ENCODE results near the gene MROH7. TPM values are rescaled to one million over a fixed set of nuclear protein-coding genes. Genes with fewer than 3 reads are reported as not detected.

The MROH7 gene
- total RNA-seq, 4 donors from 2014 or later: 22.3 to 64.2 (median 35.5) TPM

GRCh38 chr1:54705153-54705552, 63.6 kb downstream of the MROH7 start:
- no peaks in the 10 kb centered on the region for H3K27me3 ChIP-seq
- no peaks in the 10 kb centered on the region for H3K4me1 ChIP-seq
- DNase-seq: no peak
- H3K27ac ChIP-seq: no peak overlapping the region
- no peak overlapping the region for H3K4me3 ChIP-seq
- no peak for TF ChIP-seq CTCF (IDR thresholded peaks at IDR 0.05)
- no peak for TF ChIP-seq POLR2A (IDR thresholded peaks at IDR 0.05)
- no peaks in the 10 kb centered on the region for H3K36me3 ChIP-seq
- H3K9me3 ChIP-seq: no peaks in the 10 kb centered on the region

GRCh38 chr1:54706419-54706818, 64.8 kb downstream of the MROH7 start:
- TF ChIP-seq CTCF (IDR thresholded peaks at IDR 0.05) (no peak), POLR2A (IDR thresholded peaks at IDR 0.05) (no peak)
- H3K4me3 ChIP-seq: no peak overlapping the region
- no peaks in the 10 kb centered on the region for H3K36me3 ChIP-seq
- DNase-seq: no peak
- H3K4me1 ChIP-seq: no peaks in the 10 kb centered on the region
- H3K27me3 ChIP-seq: no peaks in the 10 kb centered on the region
- no peak overlapping the region for H3K27ac ChIP-seq
- no peaks in the 10 kb centered on the region for H3K9me3 ChIP-seq

GRCh38 chr1:54708385-54708784, 66.8 kb downstream of the MROH7 start:
- no peaks in the 10 kb centered on the region for H3K9me3 ChIP-seq
- DNase-seq: no peak
- no peak overlapping the region for H3K27ac ChIP-seq
- H3K4me1 ChIP-seq: no peaks in the 10 kb centered on the region
- H3K4me3 ChIP-seq: no peak overlapping the region
- no peaks in the 10 kb centered on the region for H3K27me3 ChIP-seq
- TF ChIP-seq POLR2A (IDR thresholded peaks at IDR 0.05) (no peak), CTCF (IDR thresholded peaks at IDR 0.05) (no peak)
- H3K36me3 ChIP-seq: no peaks in the 10 kb centered on the region

DNA sequence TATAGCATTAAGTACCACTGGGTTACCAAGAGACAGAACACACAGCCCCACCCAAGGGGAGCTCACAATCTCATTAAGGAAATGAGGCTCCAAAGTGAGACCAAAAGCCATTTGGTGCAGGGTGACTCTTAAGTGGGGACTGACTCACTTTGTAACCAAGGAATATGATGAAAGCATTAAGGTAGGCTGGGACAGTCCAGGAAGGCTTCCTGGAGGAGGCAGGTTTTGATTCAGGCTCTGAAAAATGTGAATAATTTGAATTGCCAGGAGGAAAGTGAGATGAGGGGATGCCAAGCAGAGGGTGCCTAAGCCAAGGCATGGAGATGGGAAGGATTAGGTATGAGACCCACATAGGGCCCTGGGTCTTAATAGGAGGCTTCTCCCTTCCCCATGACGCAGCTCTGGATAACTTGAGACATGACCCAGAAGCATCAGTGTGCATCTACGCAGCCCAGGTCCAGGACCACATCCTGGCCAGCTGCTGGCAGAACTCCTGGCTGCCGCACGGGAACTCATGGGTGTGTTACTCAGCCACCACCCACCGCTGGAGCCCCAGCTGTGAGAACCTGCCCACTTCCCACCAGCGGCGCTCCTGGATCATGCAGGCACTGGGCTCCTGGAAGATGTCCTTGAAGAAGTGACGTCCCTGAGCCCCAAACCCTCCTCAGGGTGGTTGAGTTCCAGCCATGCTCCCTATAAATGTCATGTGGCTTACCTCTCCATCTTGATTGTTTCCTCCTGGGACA, 68.1 kb downstream of the MROH7 start:
- no peaks in the 10 kb centered on the region for H3K27me3 ChIP-seq
- H3K36me3 ChIP-seq: no peaks in the 10 kb centered on the region
- H3K4me3 ChIP-seq: no peak overlapping the region
- DNase-seq: no peak
- peaks cover 0 to 2% (median 0%) of the 10 kb centered on the region in 4 donors for H3K4me1 ChIP-seq
- no peaks in the 10 kb centered on the region for H3K9me3 ChIP-seq
- TF ChIP-seq CTCF (IDR thresholded peaks at IDR 0.05): no peak
- TF ChIP-seq POLR2A (IDR thresholded peaks at IDR 0.05): no peak
- H3K27ac ChIP-seq: no peak overlapping the region

GRCh38 chr1:54710434-54710833, 68.8 kb downstream of the MROH7 start:
- DNase-seq: no peak
- no peaks in the 10 kb centered on the region for H3K9me3 ChIP-seq
- no peaks in the 10 kb centered on the region for H3K27me3 ChIP-seq
- TF ChIP-seq POLR2A (IDR thresholded peaks at IDR 0.05): no peak
- no peak for TF ChIP-seq CTCF (IDR thresholded peaks at IDR 0.05)
- no peak overlapping the region for H3K4me3 ChIP-seq
- no peaks in the 10 kb centered on the region for H3K36me3 ChIP-seq
- peaks cover 0 to 7% (median 2%) of the 10 kb centered on the region in 4 donors for H3K4me1 ChIP-seq
- H3K27ac ChIP-seq: no peak overlapping the region
